Ammon's horn (tissue), 1 donor: ENCODE data around the gene CHMP5.
"Not testable (repeated sequence)": the region's sequence is repeated elsewhere in the genome, so short reads cannot be mapped to it uniquely, and the experiment has no call there.

Source experiments
- DNase-seq: peaks from one replicate; pipeline ENCODE4 v3.0.0-alpha.2; 2016; ENCODE audit warnings: low spot score

The CHMP5 gene

GRCh38 chr9:33277484-33277883, 12.6 kb downstream of the CHMP5 start:
- DNase-seq, result no peak

GRCh38 chr9:33285502-33285901, 20.7 kb downstream of the CHMP5 start:
- no peak for DNase-seq

GRCh38 chr9:33287087-33287490, 22.2 kb downstream of the CHMP5 start:
- DNase-seq, result peak; percentile 81

GRCh38 chr9:33288235-33288634, 23.4 kb downstream of the CHMP5 start:
- DNase-seq, result no peak

- no peak for DNase-seq
Observed at GRCh38 chr9:33288828-33289483, 24.1 kb downstream of the CHMP5 start.

GRCh38 chr9:33289496-33289895, 24.6 kb downstream of the CHMP5 start:
- DNase-seq, result peak; percentile 18

GRCh38 chr9:33289936-33290246, 25.0 kb downstream of the CHMP5 start:
- DNase-seq, result no peak

GRCh38 chr9:33290247-33291030, 25.6 kb downstream of the CHMP5 start, which contains the start of gene NFX1:
TSS of gene NFX1 (plus strand) at chr9:33290516. CDS start at chr9:33290573, 57 bp downstream.
- DNase-seq, result peak; percentile 97

- DNase-seq, result no peak
Observed at GRCh38 chr9:33291031-33291397, 26.2 kb downstream of the CHMP5 start.

- no peak for DNase-seq
Observed at GRCh38 chr9:33291901-33292300, 27.1 kb downstream of the CHMP5 start.

GRCh38 chr9:33293782-33294181, 28.9 kb downstream of the CHMP5 start:
- no peak for DNase-seq

- no peak for DNase-seq
Observed at GRCh38 chr9:33294670-33295432, 30.0 kb downstream of the CHMP5 start.

GRCh38 chr9:33295571-33295970, 30.7 kb downstream of the CHMP5 start:
- no peak for DNase-seq

- DNase-seq, result peak; percentile 78
Observed at GRCh38 chr9:33297432-33297831, 32.6 kb downstream of the CHMP5 start.

GRCh38 chr9:33300546-33300945, 35.7 kb downstream of the CHMP5 start:
- no peak for DNase-seq

- DNase-seq, result no peak
Observed at GRCh38 chr9:33304362-33304761, 39.5 kb downstream of the CHMP5 start.

- no peak for DNase-seq
Observed at GRCh38 chr9:33306037-33306436, 41.2 kb downstream of the CHMP5 start.

- no peak for DNase-seq
Observed at GRCh38 chr9:33307067-33307466, 42.2 kb downstream of the CHMP5 start.

- no peak for DNase-seq
Observed at GRCh38 chr9:33309903-33310302, 45.1 kb downstream of the CHMP5 start.

- DNase-seq, result no peak
Observed at GRCh38 chr9:33310748-33311147, 45.9 kb downstream of the CHMP5 start.

- DNase-seq, result no peak
Observed at GRCh38 chr9:33311953-33312352, 47.1 kb downstream of the CHMP5 start.

- DNase-seq, result no peak
Observed at GRCh38 chr9:33315371-33315770, 50.5 kb downstream of the CHMP5 start.

- DNase-seq, result not testable (repeated sequence)
Observed at GRCh38 chr9:33317136-33317535, 52.3 kb downstream of the CHMP5 start.
